K562 (cell line): ENCODE results near the gene SLC26A8. TPM values are rescaled to one million over a fixed set of nuclear protein-coding genes. Genes with fewer than 3 reads are reported as not detected.

Source experiments
- BRCA1 ChIP-seq, 2 experiments: fragments of 450-650 bp in 1 of 2; sonication (generic) in 1 of 2; formaldehyde crosslinking in 1 of 2; IDR thresholded peaks; 2 replicates each; pipeline versions ENCODE4 v1.5.0 to v1.6.1; 2017 to 2020; ENCODE audit warnings: mild to moderate bottlenecking in 1 of 2, missing genetic modification reagents in 1 of 2
- CHD1 ChIP-seq: fragments of 200-600 bp; sonication (generic); IDR thresholded peaks from one replicate; pipeline ENCODE4 v1.6.1; 2012; ENCODE audit warnings: mild to moderate bottlenecking, moderate library complexity, low read length, inconsistent platforms
- DPF2 ChIP-seq: fragments of 450-650 bp; IDR thresholded peaks from 2 replicates; pipeline ENCODE4 v1.6.1; 2016
- FOS ChIP-seq: IDR thresholded peaks from 3 replicates; pipeline ENCODE4 v1.6.1; 2011; ENCODE audit not compliant: insufficient read length; ENCODE audit errors: extremely low read depth
- HDAC3 ChIP-seq: fragments of 450-650 bp; IDR thresholded peaks from 2 replicates; pipeline ENCODE4 v1.6.1; 2018; ENCODE audit warnings: borderline replicate concordance, mild to moderate bottlenecking, moderate library complexity; ENCODE audit not compliant: partially characterized antibody
- HDGF ChIP-seq: fragments of 450-650 bp; IDR thresholded peaks from 2 replicates; pipeline ENCODE4 v1.6.1; 2016
- HMGN3 ChIP-seq: IDR thresholded peaks from 2 replicates; pipeline ENCODE4 v1.6.1; 2011; ENCODE audit warnings: borderline replicate concordance, low read depth, mild to moderate bottlenecking, mixed read lengths, low read length; ENCODE audit not compliant: insufficient read length; ENCODE audit errors: extremely low read depth
- KAT8 ChIP-seq: fragments of 450-650 bp; IDR thresholded peaks from 2 replicates; pipeline ENCODE4 v1.6.1; 2016; ENCODE audit warnings: low read depth, mild to moderate bottlenecking
- KLF1 ChIP-seq: fragments of 450-650 bp; IDR thresholded peaks from 2 replicates; pipeline ENCODE4 v1.6.1; 2016; ENCODE audit warnings: missing genetic modification characterization, missing compliant biosample characterization
- MBD2 ChIP-seq: sonication (generic); IDR thresholded peaks from 2 replicates; pipeline ENCODE4 v1.6.1; 2016; ENCODE audit warnings: low read depth, borderline replicate concordance
- RAD21 ChIP-seq, 2 experiments: fragments of 250-450 bp in 1 of 2; fragments of 450-650 bp in 1 of 2; sonication (Bioruptor Pico) in 1 of 2; formaldehyde crosslinking in 1 of 2; IDR thresholded peaks in 1 of 2; conservative IDR thresholded peaks in 1 of 2; 2 replicates each; pipeline versions ENCODE4 v1.4.0 to v1.8.0; 2020 to 2022; ENCODE audit warnings: mild to moderate bottlenecking in 2 of 2, moderate library complexity in 1 of 2
- TAF7 ChIP-seq: fragments of 450-650 bp; IDR thresholded peaks from 2 replicates; pipeline ENCODE4 v1.6.1; 2016; ENCODE audit warnings: missing genetic modification characterization, missing compliant biosample characterization
- ZC3H4 ChIP-seq: sonication (generic); formaldehyde crosslinking; IDR thresholded peaks from 2 replicates; pipeline ENCODE4 v1.9.0; 2021; ENCODE audit warnings: missing genetic modification reagents, borderline replicate concordance
- ZNF217 ChIP-seq: sonication (generic); formaldehyde crosslinking; IDR thresholded peaks from 2 replicates; pipeline ENCODE4 v1.8.0; 2022; ENCODE audit warnings: mild to moderate bottlenecking, missing genetic modification reagents
- ZNF3 ChIP-seq: fragments of 250-450 bp; sonication (Bioruptor Pico); IDR thresholded peaks from 2 replicates; pipeline ENCODE4 v1.5.0; 2021; ENCODE audit warnings: mild to moderate bottlenecking, moderate library complexity
- polyA plus RNA-seq, 8 experiments: library from polyadenylated mRNA; depleted of rRNA in 4 of 8; stranded (reverse) in 5 of 8; unstranded in 3 of 8; fragments of >200 nt; fragmentation: Nextera tagmentation in 2 of 8; fragmentation: Illumina TruSeq in 1 of 8; extraction: Ambion mirVana in 2 of 8; extraction: Trizol in 1 of 8; gene quantifications; 2 replicates each; pipeline versions ENCODE4 v1.2.1 to v1.2.3, GENCODE V29; 2011 to 2014; ENCODE audit warnings: inconsistent platforms in 1 of 8, missing spikeins in 1 of 8
- total RNA-seq, 7 experiments: library from RNA; depleted of rRNA in 6 of 7; stranded (reverse); fragments of >200 nt in 6 of 7; fragmentation: Illumina TruSeq in 2 of 7; extraction: Trizol in 2 of 7; gene quantifications; 2 replicates each; pipeline versions ENCODE4 v1.2.1 to v1.2.3, GENCODE V29; 2011 to 2021; ENCODE audit warnings: low replicate concordance in 1 of 7
- TF ChIP-seq, protein P1 (sequence below): sonication (generic); formaldehyde crosslinking; IDR thresholded peaks from 2 replicates; pipeline ENCODE4 v1.8.0; 2022; ENCODE audit warnings: missing genetic modification reagents, mild to moderate bottlenecking, borderline replicate concordance
- TF ChIP-seq, protein P2 (sequence below): fragments of 450-650 bp; formaldehyde crosslinking; conservative IDR thresholded peaks from 2 replicates; pipeline ENCODE4 v1.4.0; 2022; ENCODE audit warnings: mild to moderate bottlenecking, missing genetic modification characterization
- TF ChIP-seq, protein P3 (sequence below): fragments of 450-650 bp; IDR thresholded peaks from 2 replicates; pipeline ENCODE4 v1.6.1; 2016; ENCODE audit warnings: low read depth, mild to moderate bottlenecking, moderate library complexity
- TF ChIP-seq, protein P4 (sequence below): fragments of 450-650 bp; IDR thresholded peaks from 2 replicates; pipeline ENCODE4 v1.6.1; 2017; ENCODE audit warnings: antibody characterized with exemption, mild to moderate bottlenecking

SLC26A8 gene
- total and polyA plus RNA-seq, 9 of the 15 experiments (the other 6 are each of a cell fraction or from before 2014, with no cell fraction given) = not detected

DNA sequence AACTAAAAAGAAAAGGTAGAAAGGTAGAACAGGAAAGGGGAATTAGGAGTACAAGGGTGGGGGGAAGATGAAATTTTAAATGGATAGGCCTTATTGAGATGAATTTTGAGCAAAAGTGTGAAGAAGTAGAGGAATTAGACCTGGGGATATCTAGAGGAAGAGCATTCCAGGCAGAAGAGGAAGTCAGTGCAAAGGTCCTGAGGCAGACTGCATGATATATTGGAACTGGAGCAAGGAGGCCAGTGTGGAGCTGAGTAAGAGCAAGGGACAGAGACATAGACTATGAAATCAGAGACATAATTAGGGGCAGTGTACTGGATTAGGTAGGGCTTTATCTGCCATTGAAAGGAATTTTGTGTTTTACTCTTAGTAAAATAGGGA, 43.6 kb upstream of the SLC26A8 start (continued):
- TF ChIP-seq, protein P1, sequence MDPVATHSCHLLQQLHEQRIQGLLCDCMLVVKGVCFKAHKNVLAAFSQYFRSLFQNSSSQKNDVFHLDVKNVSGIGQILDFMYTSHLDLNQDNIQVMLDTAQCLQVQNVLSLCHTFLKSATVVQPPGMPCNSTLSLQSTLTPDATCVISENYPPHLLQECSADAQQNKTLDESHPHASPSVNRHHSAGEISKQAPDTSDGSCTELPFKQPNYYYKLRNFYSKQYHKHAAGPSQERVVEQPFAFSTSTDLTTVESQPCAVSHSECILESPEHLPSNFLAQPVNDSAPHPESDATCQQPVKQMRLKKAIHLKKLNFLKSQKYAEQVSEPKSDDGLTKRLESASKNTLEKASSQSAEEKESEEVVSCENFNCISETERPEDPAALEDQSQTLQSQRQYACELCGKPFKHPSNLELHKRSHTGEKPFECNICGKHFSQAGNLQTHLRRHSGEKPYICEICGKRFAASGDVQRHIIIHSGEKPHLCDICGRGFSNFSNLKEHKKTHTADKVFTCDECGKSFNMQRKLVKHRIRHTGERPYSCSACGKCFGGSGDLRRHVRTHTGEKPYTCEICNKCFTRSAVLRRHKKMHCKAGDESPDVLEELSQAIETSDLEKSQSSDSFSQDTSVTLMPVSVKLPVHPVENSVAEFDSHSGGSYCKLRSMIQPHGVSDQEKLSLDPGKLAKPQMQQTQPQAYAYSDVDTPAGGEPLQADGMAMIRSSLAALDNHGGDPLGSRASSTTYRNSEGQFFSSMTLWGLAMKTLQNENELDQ (CRISPR knock-in tag) = no peak
- TF ChIP-seq ZNF217 (CRISPR knock-in tag) (no peak), MBD2 (no peak), ZC3H4 (CRISPR knock-in tag) (no peak), FOS (no peak), CHD1 (no peak), HDGF (peak; percentile 85; the same call in 1 of the 2 replicates), KAT8 (no peak), HDAC3 (no peak), BRCA1 (IDR thresholded peaks at IDR 0.05) (no peak), BRCA1 (CRISPR knock-in tag; IDR thresholded peaks at IDR 0.05) (no peak), TAF7 (tag) (no peak), HMGN3 (no peak), RAD21 (CRISPR knock-in tag; conservative IDR thresholded peaks at IDR 0.05 in 1 of 2, IDR thresholded peaks at IDR 0.05 in 1 of 2) (no peak), ZNF3 (CRISPR knock-in tag) (0 out of 2 replicates have a peak, but pooled peaks have one; percentile 5), DPF2 (0 out of 2 replicates have a peak, but pooled peaks have one; percentile 3), KLF1 (tag) (no peak)
- TF ChIP-seq, protein P2, sequence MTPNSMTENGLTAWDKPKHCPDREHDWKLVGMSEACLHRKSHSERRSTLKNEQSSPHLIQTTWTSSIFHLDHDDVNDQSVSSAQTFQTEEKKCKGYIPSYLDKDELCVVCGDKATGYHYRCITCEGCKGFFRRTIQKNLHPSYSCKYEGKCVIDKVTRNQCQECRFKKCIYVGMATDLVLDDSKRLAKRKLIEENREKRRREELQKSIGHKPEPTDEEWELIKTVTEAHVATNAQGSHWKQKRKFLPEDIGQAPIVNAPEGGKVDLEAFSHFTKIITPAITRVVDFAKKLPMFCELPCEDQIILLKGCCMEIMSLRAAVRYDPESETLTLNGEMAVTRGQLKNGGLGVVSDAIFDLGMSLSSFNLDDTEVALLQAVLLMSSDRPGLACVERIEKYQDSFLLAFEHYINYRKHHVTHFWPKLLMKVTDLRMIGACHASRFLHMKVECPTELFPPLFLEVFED (CRISPR knock-in tag) = no peak
- TF ChIP-seq, protein P3, sequence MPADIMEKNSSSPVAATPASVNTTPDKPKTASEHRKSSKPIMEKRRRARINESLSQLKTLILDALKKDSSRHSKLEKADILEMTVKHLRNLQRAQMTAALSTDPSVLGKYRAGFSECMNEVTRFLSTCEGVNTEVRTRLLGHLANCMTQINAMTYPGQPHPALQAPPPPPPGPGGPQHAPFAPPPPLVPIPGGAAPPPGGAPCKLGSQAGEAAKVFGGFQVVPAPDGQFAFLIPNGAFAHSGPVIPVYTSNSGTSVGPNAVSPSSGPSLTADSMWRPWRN = no peak
- TF ChIP-seq, protein P4, sequence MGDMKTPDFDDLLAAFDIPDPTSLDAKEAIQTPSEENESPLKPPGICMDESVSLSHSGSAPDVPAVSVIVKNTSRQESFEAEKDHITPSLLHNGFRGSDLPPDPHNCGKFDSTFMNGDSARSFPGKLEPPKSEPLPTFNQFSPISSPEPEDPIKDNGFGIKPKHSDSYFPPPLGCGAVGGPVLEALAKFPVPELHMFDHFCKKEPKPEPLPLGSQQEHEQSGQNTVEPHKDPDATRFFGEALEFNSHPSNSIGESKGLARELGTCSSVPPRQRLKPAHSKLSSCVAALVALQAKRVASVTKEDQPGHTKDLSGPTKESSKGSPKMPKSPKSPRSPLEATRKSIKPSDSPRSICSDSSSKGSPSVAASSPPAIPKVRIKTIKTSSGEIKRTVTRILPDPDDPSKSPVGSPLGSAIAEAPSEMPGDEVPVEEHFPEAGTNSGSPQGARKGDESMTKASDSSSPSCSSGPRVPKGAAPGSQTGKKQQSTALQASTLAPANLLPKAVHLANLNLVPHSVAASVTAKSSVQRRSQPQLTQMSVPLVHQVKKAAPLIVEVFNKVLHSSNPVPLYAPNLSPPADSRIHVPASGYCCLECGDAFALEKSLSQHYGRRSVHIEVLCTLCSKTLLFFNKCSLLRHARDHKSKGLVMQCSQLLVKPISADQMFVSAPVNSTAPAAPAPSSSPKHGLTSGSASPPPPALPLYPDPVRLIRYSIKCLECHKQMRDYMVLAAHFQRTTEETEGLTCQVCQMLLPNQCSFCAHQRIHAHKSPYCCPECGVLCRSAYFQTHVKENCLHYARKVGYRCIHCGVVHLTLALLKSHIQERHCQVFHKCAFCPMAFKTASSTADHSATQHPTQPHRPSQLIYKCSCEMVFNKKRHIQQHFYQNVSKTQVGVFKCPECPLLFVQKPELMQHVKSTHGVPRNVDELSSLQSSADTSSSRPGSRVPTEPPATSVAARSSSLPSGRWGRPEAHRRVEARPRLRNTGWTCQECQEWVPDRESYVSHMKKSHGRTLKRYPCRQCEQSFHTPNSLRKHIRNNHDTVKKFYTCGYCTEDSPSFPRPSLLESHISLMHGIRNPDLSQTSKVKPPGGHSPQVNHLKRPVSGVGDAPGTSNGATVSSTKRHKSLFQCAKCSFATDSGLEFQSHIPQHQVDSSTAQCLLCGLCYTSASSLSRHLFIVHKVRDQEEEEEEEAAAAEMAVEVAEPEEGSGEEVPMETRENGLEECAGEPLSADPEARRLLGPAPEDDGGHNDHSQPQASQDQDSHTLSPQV = no peak
